NCI-H82 treated with DMSO at 0.1 percent for 48 hours (cell line): Measurements from ENCODE around the gene PBX3.

Experiments
- DNase-seq: peaks from one replicate; lab custom pipeline; 2025; ENCODE audit not compliant: unreplicated experiment; lab: John Stamatoyannopoulos, UW

Gene PBX3

GRCh38 chr9:125897481-125897880 is 150.3 kb downstream of the PBX3 start:
- DNase-seq: no peak

GRCh38 chr9:125902214-125902613 is 155.0 kb downstream of the PBX3 start:
- DNase-seq: no peak

- no peak for DNase-seq
Observed at GRCh38 chr9:125902831-125903512, 155.8 kb downstream of the PBX3 start.

DNA sequence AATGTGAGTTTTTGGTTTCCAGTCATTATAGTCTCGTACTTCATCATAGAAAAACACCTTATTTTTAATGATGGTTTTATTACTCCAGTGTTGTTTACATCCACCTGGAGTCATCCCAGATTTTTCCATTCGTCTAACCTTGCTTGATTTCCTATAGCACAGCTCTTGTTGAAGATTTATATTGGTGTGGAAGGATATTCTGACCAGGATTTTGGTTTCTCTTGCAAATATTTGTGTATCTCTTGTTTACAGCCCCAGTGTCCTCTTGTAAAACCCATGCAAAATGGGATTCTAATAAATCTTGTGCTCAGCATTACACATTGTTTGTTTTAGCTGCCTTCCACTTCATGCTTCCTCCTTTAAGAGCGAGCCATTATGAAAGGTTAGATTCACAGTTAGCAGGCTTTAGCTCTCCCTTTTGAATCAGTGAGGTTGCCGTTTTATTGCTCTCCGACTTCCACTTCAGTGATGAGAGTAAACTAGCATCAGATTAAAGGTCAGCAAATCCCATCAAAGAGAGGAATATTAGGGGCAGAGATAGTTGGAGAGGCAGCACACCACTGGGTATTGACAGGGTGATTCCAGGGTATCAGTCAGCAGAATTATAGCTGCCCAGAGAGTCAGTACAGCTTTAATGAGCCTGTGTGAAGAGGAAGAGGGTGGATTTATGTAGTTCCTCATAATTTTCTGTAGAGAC is 157.1 kb downstream of the PBX3 start:
- peak; percentile 72 for DNase-seq

DNA sequence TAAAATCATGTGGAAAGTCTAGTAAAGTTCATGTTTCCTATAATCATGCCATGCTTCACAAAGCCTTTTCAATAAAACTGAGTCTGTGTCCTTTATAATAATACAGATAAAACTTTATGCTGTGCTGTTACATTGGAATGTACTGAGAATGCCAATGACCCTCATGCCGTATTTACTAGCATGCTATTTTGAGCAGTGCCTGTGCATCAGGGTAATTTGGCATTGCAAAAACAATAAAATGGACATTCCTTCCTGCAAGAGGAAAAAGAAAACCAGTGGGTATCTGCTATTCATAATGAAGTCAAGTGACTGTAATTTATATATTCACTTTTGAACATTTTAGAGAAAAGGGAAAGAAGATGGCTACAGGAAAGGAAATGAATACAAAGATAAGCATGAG is 159.0 kb downstream of the PBX3 start:
- no peak for DNase-seq

DNA sequence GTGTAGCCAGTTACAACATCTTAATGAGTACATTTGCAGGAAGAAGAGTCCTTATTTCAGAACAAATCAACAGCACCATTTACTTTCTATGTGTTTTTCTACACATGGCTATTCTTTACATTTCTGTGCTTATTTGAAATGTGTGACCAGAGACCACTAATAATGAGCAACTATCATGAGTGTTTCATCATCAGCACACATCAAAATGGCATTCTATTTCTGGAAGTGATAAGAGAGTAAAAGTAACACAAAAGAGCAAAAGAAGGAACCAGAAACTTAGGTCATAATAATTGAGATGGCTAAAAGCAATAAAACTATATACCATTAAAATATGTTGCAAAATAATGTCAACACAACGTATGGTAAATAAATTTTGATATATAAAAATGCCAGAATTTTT is 159.7 kb downstream of the PBX3 start:
- no peak for DNase-seq

DNA sequence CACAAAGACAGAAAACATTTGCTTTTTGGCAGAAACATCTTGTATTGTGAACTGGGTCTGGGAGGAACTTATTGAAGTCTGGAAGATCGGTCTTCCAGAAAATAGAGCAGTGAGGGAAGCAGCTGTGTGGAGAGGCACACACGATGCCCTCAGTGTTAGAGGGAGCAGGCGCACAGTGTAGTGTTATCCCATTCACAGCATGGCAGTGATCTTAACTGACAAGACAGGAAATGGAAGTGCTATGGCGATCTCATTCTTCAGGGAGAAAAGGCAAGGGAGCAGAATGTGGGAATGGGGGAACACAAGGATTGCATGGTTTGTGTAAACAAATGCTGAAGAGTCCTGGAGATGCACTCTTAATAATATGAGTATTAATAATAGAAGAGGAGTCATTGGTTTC is 161.0 kb downstream of the PBX3 start:
- no peak for DNase-seq

DNA sequence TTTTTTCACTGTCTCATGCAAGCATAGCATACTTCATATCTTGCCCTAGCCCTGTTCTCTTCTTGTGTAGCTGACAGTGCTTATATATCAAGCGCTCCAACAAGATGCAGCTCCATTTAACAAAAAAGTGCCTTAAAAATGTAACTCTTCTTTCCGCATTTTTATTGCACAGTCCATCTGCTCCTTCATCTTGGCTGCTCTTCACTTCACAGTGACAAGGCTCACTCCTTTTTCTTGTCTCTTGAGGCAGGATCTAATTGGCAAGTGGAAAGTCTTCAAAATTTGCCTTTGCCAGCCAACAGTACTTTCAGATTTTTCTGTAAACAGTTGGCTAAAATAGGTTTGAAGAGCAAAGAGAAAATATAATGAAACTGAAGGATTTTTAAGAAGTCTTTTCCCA is 161.8 kb downstream of the PBX3 start:
- no peak for DNase-seq

DNA sequence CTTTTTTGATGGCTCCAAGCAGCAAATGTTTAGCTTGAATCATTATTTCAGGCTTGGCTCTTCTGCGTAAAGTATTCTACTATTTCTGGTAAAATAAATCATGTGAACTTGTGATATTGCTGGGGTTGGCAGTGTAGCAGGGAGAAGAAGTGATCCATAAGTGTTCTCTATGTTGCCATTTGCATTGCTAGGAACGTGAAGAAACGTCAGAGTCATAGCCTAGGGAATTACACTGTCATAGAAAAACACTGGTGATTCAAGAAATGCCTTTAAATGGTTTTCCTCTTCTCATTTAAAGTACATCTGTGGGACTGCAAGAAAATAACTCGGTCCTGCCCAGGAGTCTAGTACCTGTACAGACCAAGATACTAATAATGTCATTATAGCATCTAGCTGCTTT is 162.3 kb downstream of the PBX3 start:
- no peak for DNase-seq

GRCh38 chr9:125910286-125910685 is 163.1 kb downstream of the PBX3 start:
- DNase-seq: no peak

DNA sequence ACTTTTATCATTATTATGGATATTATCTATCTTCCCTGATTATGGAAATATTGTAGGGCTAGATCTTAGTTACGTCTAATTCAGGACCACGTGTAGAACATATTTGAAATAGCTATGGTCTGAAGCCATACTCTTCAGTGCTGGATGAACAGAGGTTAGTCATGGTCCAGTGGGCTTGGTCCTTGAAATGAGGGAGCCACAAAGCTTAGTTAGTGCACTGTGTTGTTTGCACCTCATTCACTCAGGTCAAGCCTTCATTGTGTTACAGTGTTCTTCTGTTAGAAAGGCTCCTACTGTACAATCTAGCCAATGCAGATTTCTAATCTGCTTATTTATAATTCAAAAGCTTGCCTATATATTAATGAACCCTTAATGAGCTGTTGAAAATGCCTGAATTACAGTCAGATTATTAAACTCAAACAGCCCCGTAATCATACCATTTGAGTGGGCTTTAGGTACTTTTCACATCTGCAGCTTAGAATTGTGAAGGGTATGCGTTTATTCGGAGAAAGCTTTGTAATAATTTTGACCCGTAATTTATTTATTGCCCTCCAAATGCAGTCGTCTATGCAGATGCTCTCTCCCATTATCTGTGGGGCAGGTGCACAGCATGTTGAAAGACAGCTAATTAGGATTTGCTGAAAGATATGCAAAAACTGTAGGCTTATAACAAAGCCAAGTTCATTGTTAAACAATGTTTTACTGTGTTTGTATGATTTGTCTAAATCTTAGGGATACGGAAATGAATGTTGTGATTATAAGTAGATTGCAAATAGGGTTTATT is 164.9 kb downstream of the PBX3 start:
- no peak for DNase-seq

GRCh38 chr9:125912667-125913066 is 165.5 kb downstream of the PBX3 start:
- no peak for DNase-seq

DNA sequence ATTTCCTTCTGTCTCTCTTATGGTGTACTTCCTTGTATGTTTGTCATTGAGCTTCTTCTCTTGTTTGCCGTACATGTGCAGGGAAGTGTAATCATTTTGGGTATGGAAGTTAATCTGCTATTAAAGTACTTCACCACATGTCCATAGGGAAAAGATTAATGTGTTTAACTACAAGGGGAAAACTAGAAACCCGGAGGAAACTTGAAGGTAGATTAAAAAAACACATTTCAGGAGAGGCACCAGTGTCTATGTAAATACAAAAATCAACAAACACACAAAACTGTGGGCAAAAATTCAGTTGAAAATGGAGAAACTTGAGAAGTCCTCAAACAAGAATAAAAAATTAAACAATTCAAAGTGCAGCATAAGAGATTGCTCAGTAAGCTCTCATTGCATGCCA is 166.4 kb downstream of the PBX3 start:
- DNase-seq: peak; percentile 82

DNA sequence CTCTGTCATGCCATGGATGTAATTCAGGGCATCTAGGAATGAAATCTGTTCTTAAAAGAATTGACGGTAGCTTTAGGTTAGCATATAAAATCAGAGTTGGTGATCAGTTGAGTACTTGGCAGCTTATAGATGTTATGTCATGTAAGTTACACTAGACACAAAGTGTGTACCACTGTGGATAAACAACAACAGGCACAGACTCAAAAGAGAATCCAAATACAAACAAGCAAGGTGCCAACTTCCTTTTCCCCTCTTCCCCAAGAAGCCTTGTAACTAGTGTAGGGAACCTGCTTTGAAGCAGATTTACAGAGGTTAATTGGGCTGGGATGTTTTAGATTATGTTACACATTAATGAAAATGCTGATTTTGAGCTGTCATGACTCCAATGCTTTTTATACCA is 167.2 kb downstream of the PBX3 start:
- DNase-seq: no peak

DNA sequence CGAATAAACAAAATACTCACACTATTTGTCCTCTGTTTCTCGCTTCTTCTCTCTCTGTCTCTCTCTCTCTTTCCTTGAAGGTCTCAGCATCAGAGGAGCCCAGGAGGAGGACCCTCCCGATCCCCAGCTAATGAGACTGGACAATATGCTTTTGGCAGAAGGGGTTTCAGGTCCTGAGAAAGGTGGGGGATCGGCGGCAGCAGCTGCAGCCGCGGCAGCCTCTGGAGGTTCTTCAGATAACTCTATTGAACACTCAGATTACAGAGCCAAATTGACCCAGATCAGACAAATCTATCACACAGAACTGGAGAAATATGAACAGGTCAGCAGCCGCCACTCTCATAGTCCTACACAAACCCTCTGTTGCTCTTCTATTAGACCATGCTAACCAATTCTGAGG is 168.4 kb downstream of the PBX3 start:
- no peak for DNase-seq

DNA sequence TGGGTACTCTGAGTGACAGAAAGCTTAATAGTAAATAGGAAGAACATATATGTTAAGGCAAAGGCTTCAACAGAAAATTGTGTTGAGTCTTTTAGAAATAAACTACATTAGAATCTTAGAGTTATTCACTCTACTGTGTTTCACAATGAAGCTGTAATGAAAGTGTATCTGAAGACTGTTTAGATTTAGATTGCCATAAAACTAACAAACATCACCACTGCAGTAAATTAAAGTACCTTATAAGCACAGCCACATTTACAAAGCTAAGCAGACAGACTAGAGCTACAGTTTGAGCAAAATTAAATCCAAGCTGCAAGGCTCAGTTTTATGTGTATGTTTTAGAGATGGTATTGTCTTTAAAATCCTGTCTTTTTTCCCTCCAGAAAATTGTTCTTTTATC is 172.4 kb downstream of the PBX3 start:
- DNase-seq: no peak

DNA sequence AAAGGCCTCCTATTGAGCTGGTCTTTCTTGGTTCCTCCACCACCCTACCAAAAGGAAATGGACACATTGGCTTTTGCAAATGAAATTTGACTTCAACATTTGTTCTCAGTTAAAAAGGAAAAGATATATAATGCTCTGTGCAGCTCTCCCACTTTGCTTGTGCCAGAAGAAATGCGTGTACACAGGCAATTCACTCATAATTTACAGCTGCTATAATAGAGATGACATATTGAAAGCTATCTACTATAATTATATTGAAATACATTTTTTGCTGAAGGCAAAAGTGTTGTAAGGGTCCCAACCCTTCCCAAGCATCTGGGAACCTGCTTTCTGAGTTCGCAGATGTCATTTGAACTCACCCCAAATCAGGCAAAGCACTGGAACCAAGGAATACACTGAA is 173.2 kb downstream of the PBX3 start:
- no peak for DNase-seq

- DNase-seq: no peak
Observed at GRCh38 chr9:125922854-125923253, 175.7 kb downstream of the PBX3 start.

DNA sequence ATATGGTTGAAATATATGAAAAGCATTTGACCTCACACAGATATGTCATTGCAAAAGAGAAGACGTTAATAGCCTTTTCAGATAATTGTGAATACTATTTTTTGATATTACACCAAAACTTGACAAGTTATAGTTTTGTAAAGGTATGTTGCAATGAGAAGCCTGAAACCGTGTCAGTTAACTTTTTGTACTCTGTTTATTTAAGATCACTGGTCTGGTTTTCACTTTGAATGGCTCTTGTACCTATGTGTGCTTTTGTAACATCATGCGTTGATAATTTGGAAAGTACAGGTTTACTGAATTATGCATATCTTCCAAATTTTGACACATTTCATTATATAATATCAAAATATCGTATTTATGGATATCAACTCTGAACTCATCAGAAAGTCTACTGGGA is 177.2 kb downstream of the PBX3 start:
- DNase-seq: no peak

DNA sequence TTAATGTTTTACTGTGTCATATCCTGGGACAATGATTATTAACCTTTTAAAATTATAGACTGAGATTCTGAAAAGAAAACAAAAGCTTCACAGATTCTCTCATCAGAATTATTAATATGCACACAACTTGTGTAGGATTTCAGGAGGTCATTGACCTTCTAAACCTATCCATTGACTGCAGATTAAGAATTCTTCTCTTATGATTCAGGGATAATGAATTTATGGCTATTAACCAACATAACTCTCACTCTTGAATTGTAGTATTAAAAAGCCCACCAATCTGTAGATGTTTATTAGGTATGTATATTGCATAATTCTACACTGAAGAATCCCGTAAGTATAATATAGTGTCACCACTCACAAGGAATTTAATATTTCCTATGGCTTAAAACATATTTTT is 179.8 kb downstream of the PBX3 start:
- no peak for DNase-seq

GRCh38 chr9:125929846-125930245 is 182.7 kb downstream of the PBX3 start:
- DNase-seq: no peak

DNA sequence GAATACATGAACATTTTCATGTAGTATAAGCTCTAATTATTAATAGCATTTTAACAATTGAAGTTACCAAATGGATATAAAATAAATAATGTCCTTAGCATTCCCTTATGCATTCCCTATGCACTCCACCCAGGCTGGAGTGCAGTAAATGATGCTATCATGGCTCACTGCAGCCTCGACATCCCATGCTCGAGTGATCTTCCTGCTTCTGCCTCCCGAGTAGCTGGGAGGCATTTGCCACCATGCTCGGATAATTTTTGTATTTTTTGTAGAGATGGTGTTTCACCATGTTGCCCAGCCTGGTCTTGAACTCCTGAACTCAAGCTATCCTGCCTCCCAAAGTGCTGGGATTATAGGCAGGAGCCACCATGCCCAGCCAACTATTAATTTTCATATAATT is 184.0 kb downstream of the PBX3 start:
- no peak for DNase-seq
